ENCODE data around the gene MRPS31.
"Not testable (repeated sequence)": the region's sequence is repeated elsewhere in the genome, so short reads cannot be mapped to it uniquely, and the experiment has no call there.

Gene MRPS31

GRCh38 chr13:40789275-40790153 lies 18.5 kb upstream of the MRPS31 start, which contains the start of gene SLC25A15:
Gene SLC25A15, plus strand, starts transcription at chr13:40789611. Its CDS starts 3,616 bp downstream, at chr13:40793227.
- DNase-seq, result peak; percentile 91

- not testable (repeated sequence) for DNase-seq
Observed at GRCh38 chr13:40788540-40789274, 17.7 kb upstream of the MRPS31 start.

- no peak for DNase-seq
Observed at GRCh38 chr13:40787062-40787461, 16.1 kb upstream of the MRPS31 start.

GRCh38 chr13:40786568-40786996 lies 15.6 kb upstream of the MRPS31 start:
- DNase-seq, result no peak

- DNase-seq, result no peak
Observed at GRCh38 chr13:40784540-40784939, 13.6 kb upstream of the MRPS31 start.

GRCh38 chr13:40782971-40783370 lies 12.0 kb upstream of the MRPS31 start:
- not testable (repeated sequence) for DNase-seq

GRCh38 chr13:40781717-40782116 lies 10.7 kb upstream of the MRPS31 start:
- no peak for DNase-seq

GRCh38 chr13:40780822-40781401 lies 9.9 kb upstream of the MRPS31 start:
- no peak for DNase-seq

- no peak for DNase-seq
Observed at GRCh38 chr13:40779796-40780285, 8.9 kb upstream of the MRPS31 start.

GRCh38 chr13:40779049-40779448 lies 8.1 kb upstream of the MRPS31 start:
- no peak for DNase-seq

- DNase-seq, result no peak
Observed at GRCh38 chr13:40777809-40778175, 6.8 kb upstream of the MRPS31 start.

- DNase-seq, result peak; percentile 75
Observed at GRCh38 chr13:40777166-40777808, 6.3 kb upstream of the MRPS31 start.

- peak; percentile 87 for DNase-seq
Observed at GRCh38 chr13:40776681-40777165, 5.7 kb upstream of the MRPS31 start.

- peak; percentile 65 for DNase-seq
Observed at GRCh38 chr13:40776232-40776631, 5.2 kb upstream of the MRPS31 start.

- no peak for DNase-seq
Observed at GRCh38 chr13:40774672-40775071, 3.7 kb upstream of the MRPS31 start.

GRCh38 chr13:40772765-40773473 lies 1.9 kb upstream of the MRPS31 start:
- DNase-seq, result no peak

- DNase-seq, result no peak
Observed at GRCh38 chr13:40770609-40770933, 419 bp downstream of the MRPS31 start.

GRCh38 chr13:40769970-40770369 lies 1.0 kb downstream of the MRPS31 start:
- no peak for DNase-seq

- DNase-seq, result no peak
Observed at GRCh38 chr13:40765602-40766001, 5.4 kb downstream of the MRPS31 start.

GRCh38 chr13:40764587-40765403 lies 6.2 kb downstream of the MRPS31 start:
- DNase-seq, result peak; percentile 74

- no peak for DNase-seq
Observed at GRCh38 chr13:40762849-40763248, 8.1 kb downstream of the MRPS31 start.
